HEK293T (cell line): ENCODE measurements around the gene FBP1.

Experiments used
- ARNT ChIP-seq: fragments of 450-650 bp; IDR thresholded peaks from 2 replicates; pipeline ENCODE4 v1.6.1; 2017; ENCODE audit warnings: mild to moderate bottlenecking
- CTBP1 ChIP-seq: fragments of 450-650 bp; IDR thresholded peaks from 2 replicates; pipeline ENCODE4 v1.6.1; 2016; ENCODE audit warnings: borderline replicate concordance
- ELF4 ChIP-seq: fragments of 450-650 bp; IDR thresholded peaks from 2 replicates; pipeline ENCODE4 v1.6.1; 2017; ENCODE audit warnings: antibody characterized with exemption
- FOXA1 ChIP-seq: fragments of 450-650 bp; IDR thresholded peaks from 2 replicates; pipeline ENCODE4 v1.6.1; 2016; ENCODE audit warnings: mild to moderate bottlenecking
- L3MBTL2 ChIP-seq: fragments of 450-650 bp; conservative IDR thresholded peaks from 2 replicates; pipeline ENCODE4 v1.6.1; 2016; ENCODE audit warnings: mild to moderate bottlenecking
- SP1 ChIP-seq: fragments of 450-650 bp; IDR thresholded peaks from 2 replicates; pipeline ENCODE4 v1.6.1; 2017
- TARDBP ChIP-seq: fragments of 450-650 bp; IDR thresholded peaks from 2 replicates; pipeline ENCODE4 v1.6.1; 2016

DNA sequence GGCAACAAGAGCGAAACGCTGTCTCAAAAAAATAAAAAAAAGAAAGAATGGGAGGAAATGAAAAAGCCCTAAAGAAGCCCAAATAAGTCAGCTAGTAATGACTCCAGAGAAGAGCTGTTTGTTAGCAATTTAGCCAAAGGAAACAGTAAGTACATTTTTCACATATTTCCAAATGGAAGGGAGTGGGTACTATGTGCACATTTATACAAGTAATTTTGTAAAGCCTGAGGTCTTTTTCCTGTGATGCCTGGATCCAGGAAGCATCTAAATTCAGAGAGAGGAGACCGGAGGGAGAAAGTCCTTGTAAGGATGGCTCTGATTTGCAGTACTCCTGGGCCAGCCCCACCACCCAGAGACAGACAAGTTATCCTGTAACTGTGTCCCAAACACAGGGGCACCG lies 14.7 kb downstream of the FBP1 start:
- TF ChIP-seq CTBP1 (no peak), FOXA1 (no peak), ARNT (no peak), SP1 (no peak), TARDBP (no peak), ELF4 (no peak), L3MBTL2 (no peak)
